GM12878 (cell line): ENCODE measurements around the gene COPZ1. TPM values are rescaled to one million over a fixed set of nuclear protein-coding genes. Genes with fewer than 3 reads are reported as not detected.

Experiments used
- BCL11A ChIP-seq: IDR thresholded peaks from 2 replicates; pipeline ENCODE4 v1.6.1; 2011; ENCODE audit warnings: low read depth, low read length
- FOS ChIP-seq: IDR thresholded peaks from 3 replicates; pipeline ENCODE4 v1.6.1; 2011; ENCODE audit warnings: borderline replicate concordance; ENCODE audit not compliant: insufficient read length; ENCODE audit errors: extremely low read depth
- LARP7 ChIP-seq: fragments of 450-650 bp; IDR thresholded peaks from 2 replicates; pipeline ENCODE4 v1.6.1; 2017; ENCODE audit warnings: mild to moderate bottlenecking
- MLLT1 ChIP-seq: fragments of 450-650 bp; IDR thresholded peaks from 2 replicates; pipeline ENCODE4 v1.6.1; 2016; ENCODE audit warnings: mild to moderate bottlenecking
- MXI1 ChIP-seq: fragments of 150-350 bp; IDR thresholded peaks from 2 replicates; pipeline ENCODE4 v1.6.1; 2011; ENCODE audit warnings: low read depth, mild to moderate bottlenecking, inconsistent platforms, low read length, improper control_type of control experiment
- REST ChIP-seq: IDR thresholded peaks from 2 replicates; pipeline ENCODE4 v1.6.1; 2012; ENCODE audit warnings: mild to moderate bottlenecking, low read depth, low read length
- ZNF384 ChIP-seq: IDR thresholded peaks from 2 replicates; pipeline ENCODE4 v1.6.1; 2012; ENCODE audit warnings: low read depth, mild to moderate bottlenecking, low read length, improper control_type of control experiment, borderline replicate concordance
- polyA plus RNA-seq, 11 experiments: library from polyadenylated mRNA; depleted of rRNA in 4 of 11; unstranded in 6 of 11; stranded (reverse) in 5 of 11; fragments of >200 nt; fragmentation: Nextera tagmentation in 4 of 11; fragmentation: Illumina TruSeq in 1 of 11; extraction: Ambion mirVana in 4 of 11; extraction: Trizol in 1 of 11; gene quantifications; 1 replicate in 1 of 11; 2 replicates in 10 of 11; pipeline versions ENCODE4 v1.2.1 to v1.2.3, GENCODE V29; 2011 to 2016; ENCODE audit warnings: inconsistent platforms in 2 of 11, missing spikeins in 2 of 11, low read depth in 1 of 11
- total RNA-seq, 4 experiments: library from RNA; depleted of rRNA in 3 of 4; stranded (reverse); fragments of >200 nt in 3 of 4; fragmentation: Illumina TruSeq in 1 of 4; extraction: Trizol in 1 of 4; gene quantifications; 2 replicates each; pipeline versions ENCODE4 v1.2.1 to v1.2.3, GENCODE V29; 2013 to 2021
- TF ChIP-seq, protein P1 (sequence below): fragments of 450-650 bp; IDR thresholded peaks from 2 replicates; pipeline ENCODE4 v1.6.1; 2017; ENCODE audit warnings: mild to moderate bottlenecking, moderate library complexity
- TF ChIP-seq, protein P2 (sequence below): fragments of 150-350 bp; IDR thresholded peaks from 2 replicates; pipeline ENCODE4 v1.6.1; 2014; ENCODE audit warnings: mild to moderate bottlenecking, low read depth, low read length

COPZ1 gene
- total and polyA plus RNA-seq, 10 of the 15 experiments (the other 5 are each of a cell fraction or from before 2014, with no cell fraction given): 112 to 378 (median 184) TPM

GRCh38 chr12:54341378-54342300 lies 16.7 kb downstream of the COPZ1 start (continued):
- TF ChIP-seq, protein P1, sequence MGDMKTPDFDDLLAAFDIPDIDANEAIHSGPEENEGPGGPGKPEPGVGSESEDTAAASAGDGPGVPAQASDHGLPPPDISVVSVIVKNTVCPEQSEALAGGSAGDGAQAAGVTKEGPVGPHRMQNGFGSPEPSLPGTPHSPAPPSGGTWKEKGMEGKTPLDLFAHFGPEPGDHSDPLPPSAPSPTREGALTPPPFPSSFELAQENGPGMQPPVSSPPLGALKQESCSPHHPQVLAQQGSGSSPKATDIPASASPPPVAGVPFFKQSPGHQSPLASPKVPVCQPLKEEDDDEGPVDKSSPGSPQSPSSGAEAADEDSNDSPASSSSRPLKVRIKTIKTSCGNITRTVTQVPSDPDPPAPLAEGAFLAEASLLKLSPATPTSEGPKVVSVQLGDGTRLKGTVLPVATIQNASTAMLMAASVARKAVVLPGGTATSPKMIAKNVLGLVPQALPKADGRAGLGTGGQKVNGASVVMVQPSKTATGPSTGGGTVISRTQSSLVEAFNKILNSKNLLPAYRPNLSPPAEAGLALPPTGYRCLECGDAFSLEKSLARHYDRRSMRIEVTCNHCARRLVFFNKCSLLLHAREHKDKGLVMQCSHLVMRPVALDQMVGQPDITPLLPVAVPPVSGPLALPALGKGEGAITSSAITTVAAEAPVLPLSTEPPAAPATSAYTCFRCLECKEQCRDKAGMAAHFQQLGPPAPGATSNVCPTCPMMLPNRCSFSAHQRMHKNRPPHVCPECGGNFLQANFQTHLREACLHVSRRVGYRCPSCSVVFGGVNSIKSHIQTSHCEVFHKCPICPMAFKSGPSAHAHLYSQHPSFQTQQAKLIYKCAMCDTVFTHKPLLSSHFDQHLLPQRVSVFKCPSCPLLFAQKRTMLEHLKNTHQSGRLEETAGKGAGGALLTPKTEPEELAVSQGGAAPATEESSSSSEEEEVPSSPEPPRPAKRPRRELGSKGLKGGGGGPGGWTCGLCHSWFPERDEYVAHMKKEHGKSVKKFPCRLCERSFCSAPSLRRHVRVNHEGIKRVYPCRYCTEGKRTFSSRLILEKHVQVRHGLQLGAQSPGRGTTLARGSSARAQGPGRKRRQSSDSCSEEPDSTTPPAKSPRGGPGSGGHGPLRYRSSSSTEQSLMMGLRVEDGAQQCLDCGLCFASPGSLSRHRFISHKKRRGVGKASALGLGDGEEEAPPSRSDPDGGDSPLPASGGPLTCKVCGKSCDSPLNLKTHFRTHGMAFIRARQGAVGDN: no peak
- TF ChIP-seq, protein P2, sequence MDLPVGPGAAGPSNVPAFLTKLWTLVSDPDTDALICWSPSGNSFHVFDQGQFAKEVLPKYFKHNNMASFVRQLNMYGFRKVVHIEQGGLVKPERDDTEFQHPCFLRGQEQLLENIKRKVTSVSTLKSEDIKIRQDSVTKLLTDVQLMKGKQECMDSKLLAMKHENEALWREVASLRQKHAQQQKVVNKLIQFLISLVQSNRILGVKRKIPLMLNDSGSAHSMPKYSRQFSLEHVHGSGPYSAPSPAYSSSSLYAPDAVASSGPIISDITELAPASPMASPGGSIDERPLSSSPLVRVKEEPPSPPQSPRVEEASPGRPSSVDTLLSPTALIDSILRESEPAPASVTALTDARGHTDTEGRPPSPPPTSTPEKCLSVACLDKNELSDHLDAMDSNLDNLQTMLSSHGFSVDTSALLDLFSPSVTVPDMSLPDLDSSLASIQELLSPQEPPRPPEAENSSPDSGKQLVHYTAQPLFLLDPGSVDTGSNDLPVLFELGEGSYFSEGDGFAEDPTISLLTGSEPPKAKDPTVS: no peak
- TF ChIP-seq FOS (no peak), MLLT1 (no peak), REST (no peak), LARP7 (no peak), ZNF384 (no peak), MXI1 (no peak), BCL11A (no peak)
